OCI-LY3 (cell line): ENCODE measurements around the gene MTCL1.

Experiments
- H2AFZ ChIP-seq: fragments of 200-600, 300-600 bp; shearing (Covaris generic); 2 replicates; pipeline ENCODE4 v1.6.0; 2014; ENCODE audit warnings: antibody characterized with exemption, low read depth, low read length
- H3K27ac ChIP-seq: fragments of 200-600, 300-600 bp; sonication (generic); 2 replicates; pipeline ENCODE4 v1.5.1; 2014; ENCODE audit warnings: mild to moderate bottlenecking, low read length, moderate library complexity, mixed read lengths
- H3K27me3 ChIP-seq: fragments of 200-600, 300-600 bp; sonication (generic); 2 replicates; pipeline ENCODE4 v1.6.1; 2014; ENCODE audit warnings: low read depth, low read length, mixed read lengths
- H3K36me3 ChIP-seq: fragments of 200-600, 300-600 bp; sonication (generic); replicated peaks from 2 replicates; pipeline ENCODE3; 2014; ENCODE audit warnings: low read depth, low read length, mixed read lengths
- H3K4me1 ChIP-seq: fragments of 300-600, 200-600 bp; sonication (generic); 2 replicates; pipeline ENCODE4 v1.6.1; 2014; ENCODE audit warnings: low read length, mixed read lengths
- H3K4me2 ChIP-seq: fragments of 200-600, 300-600 bp; sonication (generic); 2 replicates; pipeline ENCODE4 v1.6.1; 2014; ENCODE audit warnings: low read length, mixed read lengths
- H3K4me3 ChIP-seq: fragments of 300-600, 200-600 bp; sonication (generic); 2 replicates; pipeline ENCODE4 v1.5.1; 2014; ENCODE audit warnings: antibody characterized with exemption, mild to moderate bottlenecking, low read length, moderate library complexity
- H3K79me2 ChIP-seq: fragments of 300-600, 200-600 bp; shearing (Covaris generic); 2 replicates; pipeline ENCODE4 v1.6.1; 2014; ENCODE audit warnings: mild to moderate bottlenecking, low read length, mixed read lengths
- H3K9ac ChIP-seq: fragments of 300-600, 200-600 bp; shearing (Covaris generic); 2 replicates; pipeline ENCODE4 v1.6.0; 2014; ENCODE audit warnings: mild to moderate bottlenecking, low read length, moderate library complexity
- H3K9me3 ChIP-seq: fragments of 200-600, 300-600 bp; shearing (Covaris generic); 2 replicates; pipeline ENCODE4 v1.6.1; 2014; ENCODE audit warnings: low read length, mixed read lengths; ENCODE audit not compliant: insufficient read depth
- H4K20me1 ChIP-seq: fragments of 200-600, 300-600 bp; sonication (generic); 2 replicates; pipeline ENCODE4 v1.6.1; 2016; ENCODE audit warnings: low read length, mixed read lengths; ENCODE audit not compliant: insufficient read depth
- EZH2phosphoT487 ChIP-seq: fragments of 200-600 bp; shearing (Covaris generic); IDR thresholded peaks from 2 replicates; pipeline ENCODE4 v1.6.1; 2018; ENCODE audit warnings: antibody characterized with exemption, mixed run types, low read depth
- TF ChIP-seq, protein P1 (sequence below): fragments of 200-600, 300-600 bp; sonication (generic); IDR thresholded peaks from 2 replicates; pipeline ENCODE4 v1.5.1; 2014; ENCODE audit warnings: antibody characterized with exemption, low read length, low read depth

MTCL1 gene

DNA sequence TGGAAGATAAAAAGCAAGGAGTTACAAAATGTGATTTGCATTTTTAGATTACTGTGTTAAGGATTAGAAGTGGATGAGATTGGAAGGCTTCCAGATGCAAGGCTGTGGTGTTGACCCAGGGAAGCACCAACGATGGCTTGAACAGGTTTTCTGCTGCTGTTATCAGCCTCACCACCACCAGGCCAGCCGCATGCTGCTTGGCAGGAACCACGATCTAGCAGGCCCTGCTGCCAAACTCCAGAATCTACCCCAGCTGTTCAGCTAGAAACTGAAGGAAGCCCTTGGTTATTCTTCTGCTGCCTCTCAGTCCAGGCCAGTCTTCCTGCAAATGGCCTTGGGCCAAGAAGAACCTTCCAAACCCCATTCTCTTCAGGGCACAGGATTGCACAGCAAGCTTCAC, 133.9 kb downstream of the MTCL1 start:
- no peak overlapping the region for H3K4me3 ChIP-seq
- H3K27ac ChIP-seq, result no peak overlapping the region
- H4K20me1 ChIP-seq, result no peaks in the 10 kb centered on the region
- H3K36me3 ChIP-seq, result no peaks in the 10 kb centered on the region
- H3K27me3 ChIP-seq, result 0 out of 2 replicates have a peak, but pooled peaks cover 4% of the 10 kb centered on the region
- peaks cover 7% of the 10 kb centered on the region; the same call in 1 of the 2 replicates for H3K9me3 ChIP-seq
- H3K9ac ChIP-seq, result no peak overlapping the region
- H2AFZ ChIP-seq, result no peak overlapping the region
- H3K4me2 ChIP-seq, result no peak overlapping the region
- no peaks in the 10 kb centered on the region for H3K4me1 ChIP-seq
- no peaks in the 10 kb centered on the region for H3K79me2 ChIP-seq
- TF ChIP-seq EZH2phosphoT487, result no peak

DNA sequence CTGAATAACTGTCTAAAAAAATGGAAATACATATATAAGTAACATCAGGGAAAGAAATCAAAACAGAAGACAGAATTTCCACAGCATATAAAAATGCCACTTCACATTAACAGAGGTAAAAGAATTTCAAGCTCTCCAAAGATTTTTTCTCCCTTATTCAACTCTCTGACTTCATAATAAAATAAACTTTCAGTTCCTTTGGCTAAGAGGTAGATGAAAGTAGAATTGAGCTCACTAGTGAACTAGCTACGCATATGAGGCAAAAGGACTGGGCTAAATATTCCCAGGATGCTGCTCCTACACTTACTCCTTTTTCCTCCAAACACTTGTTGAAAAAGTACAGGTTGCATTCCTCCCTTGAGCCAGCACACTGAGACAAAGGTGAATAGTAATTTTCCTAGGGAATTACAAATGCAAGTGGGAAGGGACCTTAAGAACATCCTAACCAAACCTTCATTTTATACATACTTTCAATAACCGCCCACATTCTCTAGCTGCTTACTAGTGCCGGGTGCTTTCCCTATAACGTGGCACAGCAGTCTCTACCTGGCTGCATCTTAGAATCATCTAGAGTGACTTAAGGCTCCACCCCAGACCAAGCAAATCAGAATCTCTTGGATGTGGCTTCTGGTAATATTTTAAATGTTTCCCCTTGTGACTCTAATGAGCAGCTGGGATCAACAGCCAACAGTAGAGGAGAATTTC, 136.6 kb downstream of the MTCL1 start:
- Histone ChIP-seq H3K9me3 (peaks cover 3% of the 10 kb centered on the region; the same call in 1 of the 2 replicates), H2AFZ (no peak overlapping the region), H3K36me3 (no peaks in the 10 kb centered on the region), H3K79me2 (no peaks in the 10 kb centered on the region), H3K9ac (no peak overlapping the region), H3K4me3 (no peak overlapping the region), H3K27ac (no peak overlapping the region), H3K4me1 (no peaks in the 10 kb centered on the region), H3K4me2 (no peak overlapping the region), H3K27me3 (0 out of 2 replicates have a peak, but pooled peaks cover 4% of the 10 kb centered on the region), H4K20me1 (no peaks in the 10 kb centered on the region)
- TF ChIP-seq EZH2phosphoT487, result no peak
- TF ChIP-seq, protein P1, sequence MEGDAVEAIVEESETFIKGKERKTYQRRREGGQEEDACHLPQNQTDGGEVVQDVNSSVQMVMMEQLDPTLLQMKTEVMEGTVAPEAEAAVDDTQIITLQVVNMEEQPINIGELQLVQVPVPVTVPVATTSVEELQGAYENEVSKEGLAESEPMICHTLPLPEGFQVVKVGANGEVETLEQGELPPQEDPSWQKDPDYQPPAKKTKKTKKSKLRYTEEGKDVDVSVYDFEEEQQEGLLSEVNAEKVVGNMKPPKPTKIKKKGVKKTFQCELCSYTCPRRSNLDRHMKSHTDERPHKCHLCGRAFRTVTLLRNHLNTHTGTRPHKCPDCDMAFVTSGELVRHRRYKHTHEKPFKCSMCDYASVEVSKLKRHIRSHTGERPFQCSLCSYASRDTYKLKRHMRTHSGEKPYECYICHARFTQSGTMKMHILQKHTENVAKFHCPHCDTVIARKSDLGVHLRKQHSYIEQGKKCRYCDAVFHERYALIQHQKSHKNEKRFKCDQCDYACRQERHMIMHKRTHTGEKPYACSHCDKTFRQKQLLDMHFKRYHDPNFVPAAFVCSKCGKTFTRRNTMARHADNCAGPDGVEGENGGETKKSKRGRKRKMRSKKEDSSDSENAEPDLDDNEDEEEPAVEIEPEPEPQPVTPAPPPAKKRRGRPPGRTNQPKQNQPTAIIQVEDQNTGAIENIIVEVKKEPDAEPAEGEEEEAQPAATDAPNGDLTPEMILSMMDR, result no peak

DNA sequence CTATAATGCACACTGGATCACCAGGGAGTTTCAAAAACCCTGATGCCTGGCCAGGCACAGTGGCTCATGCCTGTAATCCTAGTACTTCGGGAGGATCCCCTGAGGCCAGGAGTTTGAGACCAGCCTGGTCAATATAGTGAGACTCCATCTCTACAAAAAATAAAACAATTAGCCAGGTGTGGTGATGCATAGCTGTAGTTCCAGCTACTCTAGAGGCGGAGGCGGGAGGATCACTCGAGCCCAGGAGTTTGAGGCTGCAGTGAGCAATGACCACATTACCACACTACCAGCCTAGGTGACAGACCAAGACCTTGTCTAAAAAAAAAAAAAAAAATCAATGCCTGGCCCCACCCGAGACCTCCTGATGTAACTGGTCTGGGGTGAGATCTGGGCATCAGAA, 137.2 kb downstream of the MTCL1 start:
- 0 out of 2 replicates have a peak, but pooled peaks cover 4% of the 10 kb centered on the region for H3K27me3 ChIP-seq

DNA sequence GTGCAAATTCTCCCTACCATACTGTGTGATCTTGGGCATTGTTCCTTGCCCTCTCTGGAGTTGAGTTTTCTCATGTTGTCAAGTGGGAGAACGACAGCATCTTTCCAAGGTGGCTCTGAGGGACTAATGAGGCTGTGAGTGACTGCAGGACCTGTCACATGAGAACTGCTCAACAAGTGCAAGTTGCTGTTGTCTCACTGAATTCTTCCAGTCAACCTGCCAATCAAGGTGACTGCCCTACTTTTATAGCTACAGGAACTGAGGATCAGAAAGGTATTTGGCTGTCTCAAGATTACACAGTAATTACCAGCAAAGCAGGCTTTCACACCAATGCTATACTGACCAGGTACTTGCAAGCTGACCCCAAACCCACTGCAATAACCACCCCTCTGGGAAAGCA, 137.6 kb downstream of the MTCL1 start:
- Histone ChIP-seq H3K79me2 (no peaks in the 10 kb centered on the region), H3K4me2 (no peak overlapping the region), H3K27me3 (0 out of 2 replicates have a peak, but pooled peaks cover 4% of the 10 kb centered on the region), H3K9ac (no peak overlapping the region), H2AFZ (no peak overlapping the region), H3K4me1 (peaks cover under 1% of the 10 kb centered on the region; the same call in 1 of the 2 replicates), H4K20me1 (no peaks in the 10 kb centered on the region), H3K9me3 (no peaks in the 10 kb centered on the region), H3K36me3 (no peaks in the 10 kb centered on the region), H3K4me3 (no peak overlapping the region), H3K27ac (no peak overlapping the region)
- TF ChIP-seq EZH2phosphoT487, result no peak
- TF ChIP-seq, protein P1, result no peak

More for the DNA sequence above, 137.2 kb downstream of the MTCL1 start:
- Histone ChIP-seq H3K4me3 (no peak overlapping the region), H3K4me2 (no peak overlapping the region), H3K9me3 (no peaks in the 10 kb centered on the region), H3K79me2 (no peaks in the 10 kb centered on the region), H4K20me1 (no peaks in the 10 kb centered on the region), H3K27ac (no peak overlapping the region), H3K36me3 (no peaks in the 10 kb centered on the region), H3K9ac (no peak overlapping the region), H3K4me1 (no peaks in the 10 kb centered on the region), H2AFZ (no peak overlapping the region)
- no peak for TF ChIP-seq EZH2phosphoT487
- TF ChIP-seq, protein P1, result no peak
